HG03469 (cell line): ENCODE results near the gene CHL1.

Source experiments
- ATAC-seq: cut with Tn5 transposase; IDR thresholded peaks from one replicate; pipeline ENCODE4 v1.9.1; 2021; ENCODE audit warnings: mild to moderate bottlenecking, moderate library complexity, moderate number of reproducible peaks; ENCODE audit not compliant: unreplicated experiment

CHL1 gene

GRCh38 chr3:454986-455385, 258.4 kb downstream of the CHL1 start:
- no peak for ATAC-seq

GRCh38 chr3:458124-458523, 261.6 kb downstream of the CHL1 start:
- ATAC-seq, result no peak

GRCh38 chr3:458653-459310, 262.2 kb downstream of the CHL1 start:
- ATAC-seq, result no peak
